Ishikawa (cell line): Measurements from ENCODE around the gene TUBGCP2.

ENCODE experiments used
- CEBPB ChIP-seq: IDR thresholded peaks from 2 replicates; pipeline ENCODE4 v1.6.1; 2012
- CREB1 ChIP-seq: IDR thresholded peaks from 2 replicates; pipeline ENCODE4 v1.6.1; 2012; ENCODE audit warnings: low read depth
- EGR1 ChIP-seq: IDR thresholded peaks from 2 replicates; pipeline ENCODE4 v1.6.1; 2012
- EP300 ChIP-seq: IDR thresholded peaks from 2 replicates; pipeline ENCODE4 v1.6.1; 2012; ENCODE audit warnings: borderline replicate concordance
- FOXM1 ChIP-seq: IDR thresholded peaks from 2 replicates; pipeline ENCODE4 v1.6.1; 2012; ENCODE audit warnings: low read depth, borderline replicate concordance
- MAX ChIP-seq: IDR thresholded peaks from 2 replicates; pipeline ENCODE4 v1.6.1; 2012
- NFIC ChIP-seq: IDR thresholded peaks from 2 replicates; pipeline ENCODE4 v1.6.1; 2012
- RAD21 ChIP-seq: IDR thresholded peaks from 2 replicates; pipeline ENCODE4 v1.6.1; 2012; ENCODE audit warnings: low read depth
- REST ChIP-seq: IDR thresholded peaks from 2 replicates; pipeline ENCODE4 v1.6.1; 2012; ENCODE audit warnings: low read depth, mild to moderate bottlenecking
- TAF1 ChIP-seq: IDR thresholded peaks from 2 replicates; pipeline ENCODE4 v1.6.1; 2012; ENCODE audit warnings: low read depth, mild to moderate bottlenecking
- TCF12 ChIP-seq: IDR thresholded peaks from 2 replicates; pipeline ENCODE4 v1.6.1; 2012; ENCODE audit warnings: low read depth
- TEAD4 ChIP-seq: IDR thresholded peaks from 2 replicates; pipeline ENCODE4 v1.6.1; 2012
- USF1 ChIP-seq: IDR thresholded peaks from 2 replicates; pipeline ENCODE4 v1.6.1; 2012
- YY1 ChIP-seq: IDR thresholded peaks from 2 replicates; pipeline ENCODE4 v1.6.1; 2012; ENCODE audit warnings: low read depth
- ZBTB7A ChIP-seq: IDR thresholded peaks from 2 replicates; pipeline ENCODE4 v1.6.1; 2012; ENCODE audit warnings: low read depth

The TUBGCP2 gene

GRCh38 chr10:133299224-133299623 is 9.4 kb downstream of the TUBGCP2 start:
- TF ChIP-seq TEAD4 (no peak), FOXM1 (no peak), TCF12 (no peak), NFIC (no peak), MAX (no peak), TAF1 (no peak)

GRCh38 chr10:133298466-133298865 is 10.2 kb downstream of the TUBGCP2 start:
- TF ChIP-seq EP300 (no peak), FOXM1 (no peak), CREB1 (no peak), NFIC (no peak), USF1 (no peak), YY1 (no peak), TAF1 (no peak), TEAD4 (no peak), TCF12 (no peak), RAD21 (no peak), ZBTB7A (no peak), EGR1 (no peak), MAX (no peak)

GRCh38 chr10:133297504-133297903 is 11.2 kb downstream of the TUBGCP2 start:
- no peak for TF ChIP-seq TAF1
- no peak for TF ChIP-seq EP300
- no peak for TF ChIP-seq EGR1
- TF ChIP-seq USF1, result no peak

GRCh38 chr10:133295426-133296320 is 13.0 kb downstream of the TUBGCP2 start:
- TF ChIP-seq USF1 (no peak), TCF12 (no peak), ZBTB7A (no peak), YY1 (no peak), CREB1 (no peak), EP300 (no peak), CEBPB (no peak)

- TF ChIP-seq TAF1, result no peak
- TF ChIP-seq CREB1, result no peak
- no peak for TF ChIP-seq CEBPB
- TF ChIP-seq EP300, result no peak
- TF ChIP-seq FOXM1, result no peak
- no peak for TF ChIP-seq EGR1
- TF ChIP-seq REST, result no peak
- no peak for TF ChIP-seq YY1
- no peak for TF ChIP-seq USF1
- no peak for TF ChIP-seq NFIC
- no peak for TF ChIP-seq TCF12
- no peak for TF ChIP-seq RAD21
- no peak for TF ChIP-seq ZBTB7A
- no peak for TF ChIP-seq MAX
- TF ChIP-seq TEAD4, result no peak
Observed at GRCh38 chr10:133294189-133294588, 14.5 kb downstream of the TUBGCP2 start.

- no peak for TF ChIP-seq EP300
- no peak for TF ChIP-seq REST
- TF ChIP-seq CREB1, result no peak
- TF ChIP-seq YY1, result no peak
- no peak for TF ChIP-seq FOXM1
- TF ChIP-seq EGR1, result no peak
- TF ChIP-seq TAF1, result no peak
- TF ChIP-seq TCF12, result no peak
- no peak for TF ChIP-seq NFIC
- no peak for TF ChIP-seq ZBTB7A
- no peak for TF ChIP-seq RAD21
- no peak for TF ChIP-seq CEBPB
- no peak for TF ChIP-seq USF1
- TF ChIP-seq MAX, result no peak
- no peak for TF ChIP-seq TEAD4
Observed at GRCh38 chr10:133293810-133294119, 14.9 kb downstream of the TUBGCP2 start.
